Measurements from ENCODE around the gene MKS1.

Gene MKS1

DNA sequence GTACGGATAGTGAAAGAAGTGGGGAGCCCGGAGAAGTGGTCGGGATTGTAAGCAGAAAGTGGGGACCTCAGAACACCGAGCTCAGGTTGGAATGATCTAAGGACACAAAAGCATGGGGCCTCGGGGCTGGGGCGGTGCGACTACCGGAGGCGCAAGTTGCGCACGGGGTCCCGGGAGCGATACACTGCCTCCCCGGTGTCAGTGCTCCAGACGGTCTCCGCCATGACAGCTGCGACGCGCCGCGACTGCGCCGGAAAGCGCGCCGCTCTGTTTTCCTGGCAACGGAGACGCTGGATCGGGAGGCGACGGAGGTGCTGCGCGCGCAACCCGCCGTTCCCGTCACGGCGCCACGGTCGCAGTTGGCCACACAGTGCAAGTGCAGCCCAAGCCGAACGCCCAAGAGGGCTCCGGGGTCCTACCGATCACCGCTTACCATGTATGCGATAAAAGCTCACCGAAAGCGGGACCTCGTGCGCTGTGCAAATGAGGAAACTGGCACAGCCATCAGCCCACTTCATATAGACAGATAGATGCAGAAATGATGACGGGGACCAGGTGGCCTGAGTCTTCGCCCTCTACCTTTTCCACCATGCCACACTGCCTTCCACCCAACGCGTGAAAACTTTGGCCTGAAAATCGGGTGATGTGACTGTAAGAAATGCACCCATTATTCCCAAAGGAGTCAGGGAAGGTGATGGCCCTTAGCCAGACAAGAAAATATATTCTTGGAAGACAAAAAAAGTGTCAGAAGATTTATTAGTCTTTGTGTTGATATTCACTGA, at the start of gene MKS1:
Gene MKS1 (minus strand): TSS at position 249 of the 782 bp plus-strand sequence. CDS start 25 bp downstream, at position 224.
- peak; percentile 96 for DNase-seq

- DNase-seq, result no peak
Observed at GRCh38 chr17:58268326-58268725, 49.3 kb upstream of the MKS1 start.

- no peak for DNase-seq
Observed at GRCh38 chr17:58267347-58268324, 48.6 kb upstream of the MKS1 start.

- no peak for DNase-seq
Observed at GRCh38 chr17:58265902-58266875, 47.1 kb upstream of the MKS1 start.

- DNase-seq, result no peak
Observed at GRCh38 chr17:58265271-58265670, 46.2 kb upstream of the MKS1 start.

DNA sequence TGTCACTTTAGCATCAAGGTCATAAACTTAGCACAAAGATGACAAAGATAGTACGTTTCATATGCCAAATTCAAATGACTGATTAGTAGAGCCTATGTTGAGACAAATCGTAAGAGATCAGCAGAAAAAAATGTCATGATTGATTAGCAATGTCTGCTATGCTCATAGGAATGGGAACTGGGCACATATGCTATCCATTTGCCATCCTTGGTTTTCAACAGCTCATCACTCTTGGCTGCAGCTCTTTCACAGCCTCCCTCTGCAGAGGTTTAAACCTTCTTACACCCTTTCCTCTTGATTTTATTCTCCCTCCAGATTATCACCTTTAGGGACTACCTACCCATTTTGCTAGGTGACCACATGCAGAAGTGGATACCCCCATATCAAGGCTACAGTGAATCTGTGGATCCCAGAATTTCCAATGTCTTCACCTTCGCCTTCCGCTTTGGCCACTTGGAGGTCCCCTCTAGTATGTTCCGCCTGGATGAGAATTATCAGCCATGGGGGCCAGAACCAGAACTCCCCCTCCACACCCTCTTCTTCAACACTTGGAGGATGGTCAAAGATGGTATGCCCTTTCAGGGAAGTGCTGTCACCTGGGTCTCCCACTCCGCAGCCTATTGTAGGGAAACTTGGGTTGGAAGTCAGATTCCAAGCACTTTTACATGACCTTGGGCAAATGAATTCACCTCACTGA, 45.5 kb upstream of the MKS1 start:
- DNase-seq, result no peak

DNA sequence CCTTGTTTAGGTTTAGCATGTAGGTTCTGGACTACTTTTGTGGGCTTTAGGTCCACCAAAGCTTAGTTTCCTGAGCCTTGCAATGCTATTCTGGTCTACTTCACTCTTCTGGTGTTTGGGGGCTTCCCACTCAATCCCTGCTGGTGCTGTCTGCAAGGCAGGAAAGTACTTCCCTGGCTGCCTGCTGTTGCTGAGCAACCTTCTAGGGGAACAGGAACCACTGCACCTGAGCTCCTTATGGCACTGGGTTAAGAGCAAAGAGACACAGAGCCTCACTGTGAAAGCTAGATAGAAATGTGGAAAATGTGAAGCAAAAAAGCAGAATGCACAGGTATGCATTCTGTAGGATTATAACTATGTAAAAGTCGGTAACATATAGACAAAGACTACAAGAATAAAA, 44.7 kb upstream of the MKS1 start:
- no peak for DNase-seq

GRCh38 chr17:58262149-58262548, 43.1 kb upstream of the MKS1 start:
- DNase-seq, result no peak

DNA sequence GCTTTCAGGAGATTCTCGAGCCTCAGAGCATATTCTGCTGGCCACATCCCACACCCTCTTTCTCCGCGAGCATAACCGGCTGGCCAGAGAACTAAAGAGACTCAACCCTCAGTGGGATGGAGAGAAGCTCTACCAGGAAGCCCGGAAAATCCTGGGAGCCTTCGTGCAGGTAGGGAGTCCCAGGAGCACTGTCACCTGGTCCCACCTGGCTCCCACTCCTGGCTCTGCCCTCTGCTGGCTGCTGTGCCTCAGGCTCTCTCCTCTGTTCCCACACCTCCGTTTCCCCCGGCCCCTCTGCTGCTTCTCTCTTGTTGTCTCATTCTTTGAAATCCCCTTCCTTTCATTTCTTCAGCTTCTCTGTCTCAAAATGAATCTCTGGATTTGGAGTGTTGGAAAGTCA, 35.7 kb upstream of the MKS1 start:
- DNase-seq, result no peak

GRCh38 chr17:58253082-58253481, 34.0 kb upstream of the MKS1 start:
- DNase-seq, result no peak

- DNase-seq, result no peak
Observed at GRCh38 chr17:58252141-58252540, 33.1 kb upstream of the MKS1 start.

- no peak for DNase-seq
Observed at GRCh38 chr17:58250344-58251011, 31.4 kb upstream of the MKS1 start.

- peak; percentile 79 for DNase-seq
Observed at GRCh38 chr17:58249270-58250133, 30.4 kb upstream of the MKS1 start.

- no peak for DNase-seq
Observed at GRCh38 chr17:58248955-58249269, 29.9 kb upstream of the MKS1 start.

- DNase-seq, result no peak
Observed at GRCh38 chr17:58247511-58248363, 28.7 kb upstream of the MKS1 start.

DNA sequence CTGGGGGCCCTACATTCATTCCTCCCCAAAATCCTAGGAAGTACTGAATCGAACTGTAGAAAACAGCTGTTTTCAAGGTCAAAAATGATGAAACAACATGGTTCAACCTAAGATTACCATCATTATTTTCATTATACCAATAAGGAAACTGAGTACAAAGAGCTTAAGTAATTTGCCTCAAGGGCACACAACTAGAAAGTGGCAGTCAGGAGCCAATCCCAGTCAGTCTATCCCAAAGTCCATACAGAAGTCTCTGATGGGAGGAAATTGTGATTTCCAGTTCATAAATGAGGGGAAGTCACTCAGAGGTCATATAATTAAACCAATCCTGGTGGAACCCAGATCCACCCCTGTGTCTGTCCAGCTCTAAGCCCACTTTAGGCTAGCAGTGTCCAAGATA, 27.7 kb upstream of the MKS1 start:
- no peak for DNase-seq

DNA sequence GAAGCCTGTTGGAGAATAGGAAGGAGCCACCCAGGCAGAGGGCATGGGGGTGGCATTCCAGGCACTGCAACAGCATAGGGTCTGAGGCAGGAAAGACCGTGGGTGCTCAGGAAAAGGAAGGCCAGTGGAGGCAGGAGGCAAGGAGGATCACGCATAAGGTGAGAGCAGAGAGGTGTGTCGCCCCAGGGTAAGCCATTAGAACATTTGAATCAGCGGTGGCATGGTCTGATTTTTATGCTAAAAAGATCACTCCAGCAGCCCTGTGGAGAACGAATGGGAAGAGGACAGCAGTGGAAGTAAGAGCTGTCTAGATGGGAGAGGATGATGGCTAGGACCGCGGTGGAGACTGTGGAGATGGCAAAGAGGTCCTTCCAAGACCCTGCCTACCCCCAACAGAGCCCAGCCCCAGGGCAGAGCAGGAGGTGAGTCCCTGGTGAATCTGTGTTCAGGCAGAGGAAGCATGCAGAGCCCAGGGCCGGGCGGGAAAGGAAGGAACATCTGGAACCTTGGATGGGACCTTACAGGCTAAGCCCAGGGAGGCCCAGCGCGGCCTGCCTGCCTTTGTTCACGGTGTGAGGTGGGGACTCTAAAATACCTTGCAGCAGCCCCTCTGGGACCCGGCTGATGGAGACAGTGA, 27.2 kb upstream of the MKS1 start:
- no peak for DNase-seq

DNA sequence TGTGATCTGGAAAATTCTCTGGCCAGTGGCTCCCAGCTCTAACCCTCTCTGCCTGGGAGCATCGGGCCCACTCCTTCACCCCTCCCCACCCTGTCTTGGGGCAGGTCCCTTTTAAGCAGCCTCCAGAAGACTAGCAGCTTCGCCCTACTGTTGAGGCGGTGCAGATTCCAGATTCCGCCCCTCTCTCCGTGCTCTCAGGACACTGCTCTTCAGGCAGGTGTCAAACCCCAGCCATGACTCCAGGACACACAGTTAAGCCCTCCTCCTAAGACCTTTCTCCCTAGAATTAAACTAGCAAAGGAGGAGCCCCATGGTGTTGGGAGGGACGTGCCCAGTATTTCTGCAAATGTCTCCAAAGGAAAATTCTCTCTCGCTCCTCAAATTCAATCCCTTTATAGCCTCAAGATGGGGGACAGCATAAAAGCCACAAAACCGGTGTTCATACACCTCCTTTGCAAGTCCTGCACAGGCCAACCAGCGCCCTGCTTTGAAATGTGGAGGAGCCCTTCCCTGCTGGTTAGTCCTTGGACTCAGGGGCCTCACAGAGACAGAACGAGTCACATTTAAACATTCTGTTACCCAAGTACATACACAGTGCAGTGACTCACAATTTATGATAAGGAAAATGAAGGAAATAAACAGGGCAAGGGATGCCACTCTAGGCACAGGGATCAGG, 26.5 kb upstream of the MKS1 start:
- no peak for DNase-seq
